TTC549 (cell line): Measurements from ENCODE around the gene ALOXE3.
"Not testable (repeated sequence)": the region's sequence is repeated elsewhere in the genome, so short reads cannot be mapped to it uniquely, and the experiment has no call there.

Experiments used
- FAIRE-seq: peaks from 2 replicates; lab custom pipeline; 2012; peaks lifted over from hg19 to GRCh38; lab: Jason Lieb, UNC

Gene ALOXE3

GRCh38 chr17:8069587-8069860 lies 48.8 kb downstream of the ALOXE3 start:
- FAIRE-seq: no peak

- FAIRE-seq: no peak
Observed at GRCh38 chr17:8068736-8069586, 49.4 kb downstream of the ALOXE3 start.

GRCh38 chr17:8067806-8068205 lies 50.5 kb downstream of the ALOXE3 start:
- no peak for FAIRE-seq

GRCh38 chr17:8066841-8067775 lies 51.2 kb downstream of the ALOXE3 start:
- FAIRE-seq: no peak

- no peak for FAIRE-seq
Observed at GRCh38 chr17:8064561-8065019, 53.7 kb downstream of the ALOXE3 start.

GRCh38 chr17:8063761-8064534 lies 54.4 kb downstream of the ALOXE3 start:
- FAIRE-seq: no peak

- no peak for FAIRE-seq
Observed at GRCh38 chr17:8062807-8063483, 55.4 kb downstream of the ALOXE3 start.

GRCh38 chr17:8062435-8062806 lies 55.9 kb downstream of the ALOXE3 start:
- no peak for FAIRE-seq

GRCh38 chr17:8061851-8062250 lies 56.5 kb downstream of the ALOXE3 start:
- FAIRE-seq: not testable (repeated sequence)

- FAIRE-seq: peak; percentile 87
Observed at GRCh38 chr17:8060274-8060673, 58.0 kb downstream of the ALOXE3 start.

- FAIRE-seq: no peak
Observed at GRCh38 chr17:8059131-8059530, 59.2 kb downstream of the ALOXE3 start.

- peak; percentile 87 for FAIRE-seq
Observed at GRCh38 chr17:8057691-8058114, 60.6 kb downstream of the ALOXE3 start.

GRCh38 chr17:8056976-8057625 lies 61.2 kb downstream of the ALOXE3 start:
- FAIRE-seq: no peak

GRCh38 chr17:8056232-8056975 lies 61.9 kb downstream of the ALOXE3 start:
- FAIRE-seq: no peak

- FAIRE-seq: no peak
Observed at GRCh38 chr17:8055851-8056231, 62.5 kb downstream of the ALOXE3 start.

GRCh38 chr17:8053600-8053999 lies 64.7 kb downstream of the ALOXE3 start:
- FAIRE-seq: no peak

GRCh38 chr17:8052256-8053252 lies 65.8 kb downstream of the ALOXE3 start:
- no peak for FAIRE-seq

- FAIRE-seq: no peak
Observed at GRCh38 chr17:8051831-8052230, 66.5 kb downstream of the ALOXE3 start.

GRCh38 chr17:8048736-8049135 lies 69.6 kb downstream of the ALOXE3 start:
- no peak for FAIRE-seq
